Measurements from ENCODE around the gene BRD3.
A peak's percentile ranks its signal among the peaks of the same experiment; 100 is the strongest.

BRD3 gene

GRCh38 chr9:134056483-134057306 lies 11.1 kb downstream of the BRD3 start:
- no peak for TF ChIP-seq CTCF (IDR thresholded peaks at IDR 0.05; ENCODE audit: low read depth, low read length)
- no peak for DNase-seq (ENCODE audit: extremely low read depth, low read depth)

GRCh38 chr9:134055981-134056461 lies 11.8 kb downstream of the BRD3 start:
- TF ChIP-seq CTCF (IDR thresholded peaks at IDR 0.05; ENCODE audit: low read depth, low read length) = no peak; the same call in 1 of the 2 replicates
- DNase-seq (ENCODE audit: extremely low read depth, low read depth) = peak; percentile 78

- DNase-seq (ENCODE audit: extremely low read depth, low read depth) = no peak
- no peak for TF ChIP-seq CTCF (IDR thresholded peaks at IDR 0.05; ENCODE audit: low read depth, low read length)
These were observed 12.7 kb downstream of the BRD3 start for GRCh38 chr9:134054891-134055811.

- no peak for DNase-seq (ENCODE audit: extremely low read depth, low read depth)
These were observed 13.7 kb downstream of the BRD3 start for GRCh38 chr9:134053941-134054761.

GRCh38 chr9:134053401-134053871 lies 14.4 kb downstream of the BRD3 start:
- TF ChIP-seq CTCF (IDR thresholded peaks at IDR 0.05; ENCODE audit: low read depth, low read length) = no peak
- DNase-seq (ENCODE audit: extremely low read depth, low read depth) = no peak

More at GRCh38 chr9:134053941-134054761, 13.7 kb downstream of the BRD3 start:
- no peak for TF ChIP-seq CTCF (IDR thresholded peaks at IDR 0.05; ENCODE audit: low read depth, low read length)

GRCh38 chr9:134052941-134053340 lies 14.9 kb downstream of the BRD3 start:
- no peak for TF ChIP-seq CTCF (IDR thresholded peaks at IDR 0.05; ENCODE audit: low read depth, low read length)
- no peak for DNase-seq (ENCODE audit: extremely low read depth, low read depth)

Measured in AG09319 (cell line).